Osteoblast (primary cell): ENCODE results near the gene CDK18. TPM values are rescaled to one million over a fixed set of nuclear protein-coding genes. Genes with fewer than 3 reads are reported as not detected.

Experiments used
- DNase-seq: peaks from one replicate; pipeline ENCODE4 v3.0.0; 2011; ENCODE audit warnings: low spot score, mixed read lengths; ENCODE audit not compliant: insufficient read length; ENCODE audit errors: missing footprints
- H2AFZ ChIP-seq: 2 replicates; pipeline ENCODE4 v1.6.0; 2011; ENCODE audit warnings: mild to moderate bottlenecking, low read length
- H3K27ac ChIP-seq: 2 replicates; pipeline ENCODE4 v1.5.1; 2011; ENCODE audit warnings: mild to moderate bottlenecking, low read depth, low read length, moderate library complexity
- H3K27me3 ChIP-seq: 2 replicates; pipeline ENCODE4 v1.6.0; 2012; ENCODE audit warnings: mild to moderate bottlenecking, control low read depth, inconsistent platforms, low read length, moderate library complexity; ENCODE audit not compliant: insufficient read depth
- H3K36me3 ChIP-seq: 2 replicates; pipeline ENCODE4 v1.5.1; 2011; ENCODE audit warnings: mild to moderate bottlenecking, low read length, control low read depth, moderate library complexity; ENCODE audit not compliant: insufficient read depth
- H3K4me1 ChIP-seq: 2 replicates; pipeline ENCODE4 v1.5.1; 2011; ENCODE audit warnings: mild to moderate bottlenecking, low read length, control low read depth, moderate library complexity; ENCODE audit not compliant: insufficient read depth
- H3K4me2 ChIP-seq: 2 replicates; pipeline ENCODE4 v1.6.0; 2011; ENCODE audit warnings: mild to moderate bottlenecking, low read length; ENCODE audit not compliant: insufficient read depth
- H3K4me3 ChIP-seq: fragments of 200-600 bp; sonication (generic); 3 replicates; pipeline ENCODE4 v1.5.1; 2012; ENCODE audit warnings: mild to moderate bottlenecking, low read length, inconsistent platforms; ENCODE audit not compliant: insufficient read depth
- H3K79me2 ChIP-seq: 2 replicates; pipeline ENCODE4 v1.6.0; 2012; ENCODE audit warnings: mild to moderate bottlenecking, low read length, control low read depth, inconsistent platforms; ENCODE audit not compliant: insufficient read depth
- H3K9me3 ChIP-seq: 2 replicates; pipeline ENCODE4 v1.5.1; 2011; ENCODE audit warnings: low read depth, low read length, control low read depth
- H4K20me1 ChIP-seq: 2 replicates; pipeline ENCODE4 v1.6.0; 2012; ENCODE audit warnings: mild to moderate bottlenecking, low read length, control low read depth; ENCODE audit not compliant: insufficient read depth
- total RNA-seq: library from RNA; depleted of rRNA; stranded (reverse); fragments of >200 nt; gene quantifications from 2 replicates; pipeline ENCODE4 v1.2.3, GENCODE V29; 2012
- TF ChIP-seq, protein P1 (sequence below): IDR thresholded peaks from 2 replicates; pipeline ENCODE4 v1.5.1; 2011; ENCODE audit warnings: mild to moderate bottlenecking, low read depth, low read length, moderate library complexity; ENCODE audit errors: extremely low read depth

CDK18 gene
- total RNA-seq, 1 donor = 0.72 TPM

- no peaks in the 10 kb centered on the region for H4K20me1 ChIP-seq
- no peaks in the 10 kb centered on the region for H3K9me3 ChIP-seq
- no peak overlapping the region for H2AFZ ChIP-seq
- TF ChIP-seq, protein P1, sequence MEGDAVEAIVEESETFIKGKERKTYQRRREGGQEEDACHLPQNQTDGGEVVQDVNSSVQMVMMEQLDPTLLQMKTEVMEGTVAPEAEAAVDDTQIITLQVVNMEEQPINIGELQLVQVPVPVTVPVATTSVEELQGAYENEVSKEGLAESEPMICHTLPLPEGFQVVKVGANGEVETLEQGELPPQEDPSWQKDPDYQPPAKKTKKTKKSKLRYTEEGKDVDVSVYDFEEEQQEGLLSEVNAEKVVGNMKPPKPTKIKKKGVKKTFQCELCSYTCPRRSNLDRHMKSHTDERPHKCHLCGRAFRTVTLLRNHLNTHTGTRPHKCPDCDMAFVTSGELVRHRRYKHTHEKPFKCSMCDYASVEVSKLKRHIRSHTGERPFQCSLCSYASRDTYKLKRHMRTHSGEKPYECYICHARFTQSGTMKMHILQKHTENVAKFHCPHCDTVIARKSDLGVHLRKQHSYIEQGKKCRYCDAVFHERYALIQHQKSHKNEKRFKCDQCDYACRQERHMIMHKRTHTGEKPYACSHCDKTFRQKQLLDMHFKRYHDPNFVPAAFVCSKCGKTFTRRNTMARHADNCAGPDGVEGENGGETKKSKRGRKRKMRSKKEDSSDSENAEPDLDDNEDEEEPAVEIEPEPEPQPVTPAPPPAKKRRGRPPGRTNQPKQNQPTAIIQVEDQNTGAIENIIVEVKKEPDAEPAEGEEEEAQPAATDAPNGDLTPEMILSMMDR = no peak
- no peaks in the 10 kb centered on the region for H3K4me1 ChIP-seq
- DNase-seq = no peak
- no peak overlapping the region for H3K4me2 ChIP-seq
- H3K4me3 ChIP-seq = no peak overlapping the region
- no peaks in the 10 kb centered on the region for H3K79me2 ChIP-seq
- H3K27me3 ChIP-seq = peaks cover 31% of the 10 kb centered on the region
- H3K36me3 ChIP-seq = no peaks in the 10 kb centered on the region
- H3K27ac ChIP-seq = no peak overlapping the region
Observed at GRCh38 chr1:205561501-205562203, 57.2 kb downstream of the CDK18 start.

- no peak overlapping the region for H3K4me2 ChIP-seq
- H3K27ac ChIP-seq = no peak overlapping the region
- DNase-seq = no peak
- no peaks in the 10 kb centered on the region for H3K9me3 ChIP-seq
- no peaks in the 10 kb centered on the region for H3K79me2 ChIP-seq
- H3K27me3 ChIP-seq = peaks cover 46% of the 10 kb centered on the region
- H3K36me3 ChIP-seq = no peaks in the 10 kb centered on the region
- no peaks in the 10 kb centered on the region for H3K4me1 ChIP-seq
- no peak overlapping the region for H2AFZ ChIP-seq
- no peak overlapping the region for H3K4me3 ChIP-seq
- H4K20me1 ChIP-seq = no peaks in the 10 kb centered on the region
- TF ChIP-seq, protein P1 = no peak
Observed at GRCh38 chr1:205563927-205564441, 59.5 kb downstream of the CDK18 start.

DNA sequence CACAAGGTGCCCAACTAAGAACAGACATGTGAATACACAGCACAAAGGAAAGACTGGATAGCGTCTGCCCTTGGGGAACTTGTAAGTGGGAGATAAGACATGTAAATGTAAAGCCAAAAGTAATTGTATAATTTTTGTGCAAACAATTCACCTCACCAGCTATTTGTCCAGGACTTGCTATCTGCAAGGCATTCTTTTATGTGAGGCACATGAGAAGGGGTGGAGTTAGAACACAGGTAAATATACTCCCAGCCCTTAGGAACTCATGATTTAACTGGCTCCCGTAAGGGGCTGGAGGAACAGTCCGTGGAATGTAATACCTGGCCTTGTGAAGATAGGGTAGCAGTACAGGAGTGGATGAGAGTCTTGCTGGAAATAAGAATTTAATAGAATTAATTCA lies 61.3 kb downstream of the CDK18 start:
- Histone ChIP-seq H3K9me3 (no peaks in the 10 kb centered on the region), H4K20me1 (no peaks in the 10 kb centered on the region), H3K79me2 (no peaks in the 10 kb centered on the region), H3K4me3 (no peak overlapping the region), H3K27me3 (peaks cover 62% of the 10 kb centered on the region), H2AFZ (no peak overlapping the region), H3K27ac (no peak overlapping the region), H3K4me2 (no peak overlapping the region), H3K4me1 (no peaks in the 10 kb centered on the region), H3K36me3 (no peaks in the 10 kb centered on the region)
- DNase-seq = no peak
- TF ChIP-seq, protein P1 = no peak

DNA sequence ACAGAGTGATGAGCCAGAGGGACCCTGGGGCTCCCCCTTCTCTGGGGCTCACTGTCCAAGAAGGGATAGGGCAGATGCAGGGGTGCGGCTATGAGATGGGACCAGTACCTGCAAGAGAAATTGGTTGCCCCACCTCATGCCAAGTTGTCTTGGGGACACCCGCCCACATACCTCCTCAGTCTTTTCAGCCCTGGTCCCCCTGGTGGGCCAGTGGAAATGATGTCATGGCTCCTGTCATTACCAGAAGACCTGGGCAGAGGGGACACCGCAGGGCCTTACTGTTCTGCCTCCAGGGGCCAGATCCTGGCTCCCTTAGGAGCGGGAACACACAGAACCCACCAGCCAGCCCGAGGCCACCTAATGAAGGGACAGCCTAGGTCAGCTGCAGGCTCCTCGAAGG lies 63.2 kb downstream of the CDK18 start:
- Histone ChIP-seq H3K79me2 (no peaks in the 10 kb centered on the region), H3K4me2 (no peak overlapping the region), H3K9me3 (no peaks in the 10 kb centered on the region), H3K27ac (no peak overlapping the region), H4K20me1 (no peaks in the 10 kb centered on the region), H3K27me3 (peaks cover 78% of the 10 kb centered on the region), H3K36me3 (no peaks in the 10 kb centered on the region), H2AFZ (no peak overlapping the region), H3K4me1 (no peaks in the 10 kb centered on the region), H3K4me3 (no peak overlapping the region)
- DNase-seq = no peak
- TF ChIP-seq, protein P1 = no peak
